ENCODE results near the gene GBP3. TPM values are rescaled to one million over a fixed set of nuclear protein-coding genes. Genes with fewer than 3 reads are reported as not detected.
"Not testable (repeated sequence)": the region's sequence is repeated elsewhere in the genome, so short reads cannot be mapped to it uniquely, and the experiment has no call there.

The GBP3 gene
- total RNA-seq, 1 donor: 29.1 TPM

DNA sequence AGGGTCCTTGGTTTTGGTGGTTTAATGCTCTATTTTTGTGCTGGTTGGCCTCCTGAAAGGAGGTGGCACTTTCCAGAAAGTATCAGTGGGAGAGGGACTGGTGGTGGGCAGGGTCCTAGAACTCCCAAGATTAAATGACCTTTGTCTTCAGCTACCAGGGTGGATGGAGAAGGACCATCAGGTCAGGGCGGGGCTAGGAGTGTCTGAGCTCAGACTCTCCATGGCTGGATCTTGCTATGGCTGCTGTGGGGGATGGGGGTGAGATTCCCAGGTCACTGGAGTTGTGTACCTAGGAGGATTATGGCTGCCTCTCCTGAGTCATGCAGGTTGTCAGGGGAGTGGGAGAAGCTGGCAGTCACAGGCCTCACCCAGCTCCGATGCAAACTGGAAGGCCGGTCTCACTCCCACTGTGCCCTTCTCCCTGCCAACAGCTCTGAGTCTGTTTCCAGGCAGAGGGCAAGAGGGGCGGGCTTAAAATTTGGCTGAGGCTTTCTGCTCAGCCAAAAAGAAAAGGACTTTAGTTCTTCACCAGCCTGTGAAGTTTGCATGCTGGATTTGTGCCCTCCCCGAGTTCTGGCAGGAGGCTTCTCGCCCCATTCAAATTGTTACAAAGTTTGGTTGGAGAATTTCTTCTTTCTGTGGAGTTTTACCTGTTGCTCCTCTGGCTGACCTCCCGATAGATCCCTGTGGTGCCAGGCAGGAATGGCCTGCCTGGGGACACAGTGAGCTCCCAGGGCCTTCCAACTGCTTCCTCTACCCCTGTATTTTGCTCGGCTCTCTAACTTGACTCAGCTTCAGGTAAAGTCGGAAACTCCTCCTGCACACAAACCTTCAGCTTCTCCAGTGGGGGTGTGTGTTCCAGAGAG is 17.1 kb downstream of the GBP3 start:
- H3K27me3 ChIP-seq (ENCODE audit: insufficient read depth, low read length): no peaks in the 10 kb centered on the region
- no peaks in the 10 kb centered on the region for H3K9me3 ChIP-seq (ENCODE audit: low read depth, low read length)
- H3K4me1 ChIP-seq (ENCODE audit: insufficient read depth, low read length): no peaks in the 10 kb centered on the region
- no peak overlapping the region for H3K4me3 ChIP-seq (ENCODE audit: low read length)

DNA sequence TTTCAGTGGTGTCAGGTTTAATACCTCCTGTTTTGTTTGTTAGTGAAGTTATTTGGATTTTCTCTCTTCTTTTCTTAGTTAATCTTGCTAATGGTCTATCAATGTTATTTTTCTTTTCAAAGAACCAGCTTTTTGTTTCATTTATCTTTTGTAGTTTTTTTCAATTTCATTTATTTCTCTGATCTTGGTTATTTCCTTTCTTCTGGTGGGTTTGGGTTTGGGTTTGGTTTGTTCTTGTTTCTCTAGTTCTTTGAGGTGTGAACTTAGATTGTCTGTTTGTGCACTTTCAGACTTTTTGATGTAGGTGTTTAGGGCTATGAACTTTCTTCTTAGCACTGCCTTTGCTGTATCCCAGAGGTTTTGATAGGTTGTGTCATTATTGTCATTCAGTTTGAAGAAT is 20.5 kb downstream of the GBP3 start:
- H3K4me1 ChIP-seq (ENCODE audit: insufficient read depth, low read length); H3K27me3 ChIP-seq (ENCODE audit: insufficient read depth, low read length); H3K9me3 ChIP-seq (ENCODE audit: low read depth, low read length); H3K4me3 ChIP-seq (ENCODE audit: low read length): not testable (repeated sequence)

DNA sequence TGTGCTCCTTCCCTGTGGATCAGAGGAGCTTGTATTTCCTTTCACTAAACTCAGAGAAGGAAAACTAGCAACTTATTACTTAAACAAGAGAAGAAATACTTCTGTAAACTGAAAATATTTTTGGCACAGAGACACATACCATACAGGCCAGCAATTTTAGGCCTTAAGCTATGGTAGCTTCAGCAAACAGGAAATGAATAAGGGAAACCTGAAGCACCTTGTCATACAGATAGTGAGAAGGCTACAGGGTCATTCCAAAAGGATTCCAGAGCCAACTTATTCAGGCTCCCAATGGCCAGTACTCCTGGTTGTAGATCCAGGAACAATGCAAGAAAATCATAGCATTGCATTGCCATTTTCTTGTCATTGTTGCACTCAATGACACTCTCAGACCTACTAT is 21.2 kb downstream of the GBP3 start:
- Histone ChIP-seq H3K4me1 (ENCODE audit: insufficient read depth, low read length) (no peaks in the 10 kb centered on the region), H3K4me3 (ENCODE audit: low read length) (no peak overlapping the region), H3K27me3 (ENCODE audit: insufficient read depth, low read length) (no peaks in the 10 kb centered on the region), H3K9me3 (ENCODE audit: low read depth, low read length) (no peaks in the 10 kb centered on the region)

DNA sequence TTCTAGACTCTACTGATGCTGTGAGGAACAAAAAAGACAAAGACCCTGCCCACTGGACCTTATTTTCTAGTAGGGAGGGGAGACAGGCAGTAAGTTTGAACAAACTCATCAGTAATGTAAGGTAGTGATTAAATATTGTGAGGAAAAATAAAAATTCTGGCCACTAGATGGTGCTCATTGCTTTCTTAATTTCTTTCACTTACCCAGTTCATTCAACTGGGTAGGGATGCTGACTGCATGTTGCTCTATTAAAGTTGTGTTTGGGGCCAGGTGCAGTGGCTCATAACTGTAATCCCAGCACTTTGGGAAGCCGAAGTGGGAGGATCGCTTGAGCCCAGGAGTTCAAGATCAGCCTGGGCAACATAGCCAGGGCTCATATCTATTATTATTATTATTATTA is 23.9 kb downstream of the GBP3 start:
- Histone ChIP-seq H3K27me3 (ENCODE audit: insufficient read depth, low read length) (no peaks in the 10 kb centered on the region), H3K9me3 (ENCODE audit: low read depth, low read length) (no peaks in the 10 kb centered on the region), H3K4me3 (ENCODE audit: low read length) (no peak overlapping the region), H3K4me1 (ENCODE audit: insufficient read depth, low read length) (peaks cover 1% of the 10 kb centered on the region)

DNA sequence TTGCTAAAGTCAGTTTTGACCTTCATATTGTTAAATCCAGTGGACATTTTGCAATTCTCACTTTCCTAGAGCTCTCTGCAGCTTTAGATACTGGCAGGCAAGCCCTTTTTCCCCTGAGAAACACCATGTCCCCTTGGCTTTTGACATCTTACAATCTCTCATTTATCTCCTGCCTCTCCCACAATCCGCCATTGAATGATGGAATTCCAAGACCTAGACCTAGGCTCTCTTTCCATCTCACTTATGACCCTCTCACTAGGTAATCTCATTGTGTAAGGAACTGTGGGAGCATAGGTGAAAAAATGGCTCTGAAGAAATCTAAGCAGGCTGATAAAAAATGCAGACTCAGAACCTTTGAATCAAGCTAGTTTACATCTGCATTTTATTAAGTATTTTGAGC is 32.2 kb downstream of the GBP3 start:
- Histone ChIP-seq H3K4me1 (ENCODE audit: insufficient read depth, low read length) (peaks cover 32% of the 10 kb centered on the region), H3K4me3 (ENCODE audit: low read length) (no peak overlapping the region), H3K9me3 (ENCODE audit: low read depth, low read length) (no peaks in the 10 kb centered on the region), H3K27me3 (ENCODE audit: insufficient read depth, low read length) (no peaks in the 10 kb centered on the region)

DNA sequence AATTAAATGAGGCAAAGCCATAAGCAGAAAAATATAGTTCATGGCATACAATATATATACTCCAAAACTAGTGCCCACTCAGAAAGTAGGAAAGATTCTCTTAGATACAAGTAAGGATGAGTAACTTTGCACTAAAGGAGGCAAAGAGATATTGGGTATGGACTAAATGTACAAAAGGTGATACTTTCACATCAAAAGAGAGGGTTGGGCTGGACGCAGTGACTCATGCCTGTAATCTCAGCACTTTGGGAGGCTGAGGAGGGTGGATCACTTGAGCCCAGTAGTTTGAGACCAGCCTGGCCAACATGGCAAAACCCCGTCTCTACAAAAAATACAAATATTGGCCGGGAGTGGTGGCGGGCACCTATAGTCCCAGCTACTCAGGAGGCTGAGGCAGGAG is 37.0 kb downstream of the GBP3 start:
- H3K4me3 ChIP-seq (ENCODE audit: low read length): no peak overlapping the region
- H3K4me1 ChIP-seq (ENCODE audit: insufficient read depth, low read length): peaks cover 33% of the 10 kb centered on the region
- no peaks in the 10 kb centered on the region for H3K27me3 ChIP-seq (ENCODE audit: insufficient read depth, low read length)
- H3K9me3 ChIP-seq (ENCODE audit: low read depth, low read length): no peaks in the 10 kb centered on the region

DNA sequence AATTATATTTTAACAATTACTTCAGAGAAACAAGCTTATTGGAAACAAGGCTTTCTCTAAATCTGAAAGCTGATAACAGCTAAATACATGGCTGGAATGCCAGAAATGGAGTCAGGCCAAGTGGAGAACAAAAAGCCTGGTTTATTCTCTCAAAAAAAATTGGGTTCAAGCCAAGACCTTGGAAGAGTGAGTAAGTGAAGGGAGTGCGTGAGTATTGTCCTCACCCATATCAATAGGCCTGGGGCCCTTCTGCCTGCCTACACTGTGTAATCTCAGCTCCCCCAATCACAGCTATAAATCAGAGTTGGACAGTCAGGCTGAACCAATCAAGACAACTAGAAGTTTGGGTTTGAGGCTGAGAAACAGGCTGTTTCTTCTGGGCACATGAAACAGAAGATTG is 37.6 kb downstream of the GBP3 start:
- Histone ChIP-seq H3K4me1 (ENCODE audit: insufficient read depth, low read length) (peaks cover 27% of the 10 kb centered on the region), H3K27me3 (ENCODE audit: insufficient read depth, low read length) (no peaks in the 10 kb centered on the region), H3K9me3 (ENCODE audit: low read depth, low read length) (no peaks in the 10 kb centered on the region), H3K4me3 (ENCODE audit: low read length) (no peak overlapping the region)

DNA sequence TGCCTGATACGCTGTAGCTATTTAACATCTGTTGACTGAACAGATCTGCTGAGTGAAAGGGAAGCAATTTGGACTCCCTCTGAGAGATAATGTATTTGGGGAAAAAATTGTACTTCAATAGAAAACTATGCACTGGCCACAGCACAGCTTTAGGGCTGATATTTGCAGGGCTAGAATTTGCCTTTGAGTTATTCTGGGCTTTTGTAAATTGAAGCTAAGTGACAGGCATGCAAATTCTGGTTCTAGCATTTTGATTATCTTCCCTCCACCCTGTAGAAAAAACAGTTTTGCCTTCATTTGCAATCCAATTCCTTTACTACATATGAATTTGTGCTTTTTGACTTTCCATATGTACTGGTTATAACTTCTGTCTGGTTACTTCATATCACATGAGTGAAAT is 38.1 kb downstream of the GBP3 start:
- no peaks in the 10 kb centered on the region for H3K9me3 ChIP-seq (ENCODE audit: low read depth, low read length)
- H3K27me3 ChIP-seq (ENCODE audit: insufficient read depth, low read length): no peaks in the 10 kb centered on the region
- no peak overlapping the region for H3K4me3 ChIP-seq (ENCODE audit: low read length)
- H3K4me1 ChIP-seq (ENCODE audit: insufficient read depth, low read length): peaks cover 24% of the 10 kb centered on the region

DNA sequence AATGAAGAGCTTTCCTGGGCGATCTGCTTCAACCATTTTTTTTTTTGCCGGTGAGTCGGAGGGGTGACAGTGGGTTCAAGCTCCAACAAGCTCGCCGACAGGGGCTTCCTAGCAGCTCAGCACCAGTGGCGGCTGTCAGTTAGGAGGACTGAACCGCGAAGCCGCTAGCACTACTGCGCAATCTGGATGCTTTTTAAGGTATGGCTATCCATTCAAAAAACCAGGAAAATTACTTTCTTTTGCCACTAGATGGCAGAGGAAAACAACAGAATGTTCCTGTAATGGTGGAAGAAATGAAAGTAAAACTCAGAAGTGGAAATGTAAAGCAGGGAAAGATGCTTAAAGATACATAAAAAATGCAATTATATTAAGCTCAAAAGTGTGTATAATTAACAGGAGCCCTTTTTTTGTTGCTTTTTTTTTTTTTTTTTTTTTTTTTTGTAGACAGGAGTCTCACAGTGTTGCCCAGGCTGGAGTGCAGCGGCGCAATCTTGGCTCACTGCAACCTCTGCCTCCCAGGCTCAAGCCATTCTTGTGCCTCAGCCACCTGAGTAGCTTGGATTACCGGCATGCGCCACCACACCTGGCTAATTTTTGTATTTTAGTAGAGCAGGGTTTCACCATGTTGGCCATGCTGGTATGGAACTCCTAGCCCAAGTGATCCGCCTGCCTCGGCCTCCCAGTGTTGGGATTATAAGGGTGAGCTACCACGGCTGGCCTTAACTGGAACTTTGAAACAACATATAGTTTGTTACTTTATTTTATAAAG is 38.7 kb downstream of the GBP3 start:
- Histone ChIP-seq H3K9me3 (ENCODE audit: low read depth, low read length) (no peaks in the 10 kb centered on the region), H3K4me1 (ENCODE audit: insufficient read depth, low read length) (peaks cover 23% of the 10 kb centered on the region), H3K4me3 (ENCODE audit: low read length) (no peak overlapping the region), H3K27me3 (ENCODE audit: insufficient read depth, low read length) (no peaks in the 10 kb centered on the region)

DNA sequence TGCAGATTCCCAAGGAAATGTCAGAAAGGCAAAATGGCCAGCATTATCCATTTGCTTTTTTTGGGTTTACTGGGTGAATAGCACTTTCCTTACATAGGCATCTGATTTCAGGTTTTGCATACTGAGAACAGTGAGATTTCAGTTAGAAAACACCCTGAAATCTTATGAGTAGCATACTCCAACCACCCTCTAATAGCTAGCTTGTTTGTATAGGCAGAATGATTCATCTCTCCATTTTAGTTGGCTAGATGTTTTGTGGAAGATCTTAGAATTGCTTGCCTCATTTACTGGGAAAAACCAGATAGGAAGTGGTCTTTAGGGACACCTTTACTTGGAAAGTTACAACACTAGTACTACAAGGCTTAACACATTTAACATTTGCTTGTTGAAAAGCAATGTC is 40.6 kb downstream of the GBP3 start:
- no peak overlapping the region for H3K4me3 ChIP-seq (ENCODE audit: low read length)
- no peaks in the 10 kb centered on the region for H3K9me3 ChIP-seq (ENCODE audit: low read depth, low read length)

DNA sequence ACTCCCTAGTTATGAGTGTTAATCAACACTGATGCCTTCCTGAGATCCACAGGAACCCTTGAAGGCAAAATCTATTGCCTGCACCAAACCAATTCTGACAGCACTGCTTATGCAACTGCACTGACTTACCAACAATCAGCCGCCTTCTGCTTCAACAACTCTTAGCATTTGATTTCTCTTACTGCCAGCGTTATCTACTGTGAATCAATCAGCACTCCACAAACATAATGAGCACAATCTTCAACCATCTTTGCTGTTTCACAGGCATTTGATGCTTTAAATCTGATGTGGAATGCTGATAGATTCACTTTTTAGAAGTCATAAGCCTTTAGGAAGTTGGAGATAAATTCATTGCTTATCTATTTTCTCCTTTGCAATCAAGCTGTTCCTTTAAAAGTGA is 41.2 kb downstream of the GBP3 start:
- H3K27me3 ChIP-seq (ENCODE audit: insufficient read depth, low read length); H3K4me3 ChIP-seq (ENCODE audit: low read length); H3K9me3 ChIP-seq (ENCODE audit: low read depth, low read length): not testable (repeated sequence)
- H3K4me1 ChIP-seq (ENCODE audit: insufficient read depth, low read length): peaks cover 23% of the 10 kb centered on the region

More for the DNA sequence above, 40.6 kb downstream of the GBP3 start:
- peaks cover 23% of the 10 kb centered on the region for H3K4me1 ChIP-seq (ENCODE audit: insufficient read depth, low read length)
- no peaks in the 10 kb centered on the region for H3K27me3 ChIP-seq (ENCODE audit: insufficient read depth, low read length)

DNA sequence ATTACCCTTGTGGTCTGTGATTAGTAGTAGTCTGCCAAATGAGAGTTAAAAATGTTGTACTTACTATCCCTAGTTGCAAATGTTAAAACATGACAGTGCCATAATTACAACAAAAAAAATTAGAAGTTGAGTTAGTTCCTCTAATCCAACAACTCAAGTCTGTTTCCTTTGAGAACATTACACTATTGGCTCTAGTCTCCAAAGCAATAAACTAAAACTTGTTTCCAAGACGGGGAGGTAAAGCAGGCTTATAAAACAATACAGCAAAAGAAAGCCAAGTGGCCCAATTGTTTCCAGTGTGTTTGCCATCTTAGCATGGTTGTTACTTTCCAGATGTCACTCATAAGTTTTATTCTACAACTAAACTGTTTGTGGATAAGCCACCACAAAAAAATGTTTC is 41.8 kb downstream of the GBP3 start:
- Histone ChIP-seq H3K4me1 (ENCODE audit: insufficient read depth, low read length) (peaks cover 23% of the 10 kb centered on the region), H3K9me3 (ENCODE audit: low read depth, low read length) (no peaks in the 10 kb centered on the region), H3K4me3 (ENCODE audit: low read length) (no peak overlapping the region), H3K27me3 (ENCODE audit: insufficient read depth, low read length) (no peaks in the 10 kb centered on the region)

DNA sequence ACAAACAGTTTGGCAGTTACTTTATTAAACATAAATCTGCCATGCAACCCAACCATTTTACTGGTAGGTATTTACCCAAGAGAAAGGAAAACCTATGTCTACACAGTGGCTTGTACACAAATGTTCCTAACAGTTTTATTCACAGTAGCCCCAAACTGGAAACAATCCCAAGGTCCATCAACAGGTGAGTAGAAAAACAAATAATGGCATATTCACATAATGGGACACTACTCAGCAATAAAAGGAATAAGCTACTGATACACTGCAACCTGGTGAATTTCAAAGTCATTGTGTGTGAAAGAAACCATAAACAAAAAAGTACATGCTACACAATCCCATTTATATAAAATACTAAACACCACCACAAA is 42.9 kb downstream of the GBP3 start:
- Histone ChIP-seq H3K27me3 (ENCODE audit: insufficient read depth, low read length) (no peaks in the 10 kb centered on the region), H3K4me1 (ENCODE audit: insufficient read depth, low read length) (peaks cover 20% of the 10 kb centered on the region), H3K9me3 (ENCODE audit: low read depth, low read length) (no peaks in the 10 kb centered on the region), H3K4me3 (ENCODE audit: low read length) (no peak overlapping the region)

DNA sequence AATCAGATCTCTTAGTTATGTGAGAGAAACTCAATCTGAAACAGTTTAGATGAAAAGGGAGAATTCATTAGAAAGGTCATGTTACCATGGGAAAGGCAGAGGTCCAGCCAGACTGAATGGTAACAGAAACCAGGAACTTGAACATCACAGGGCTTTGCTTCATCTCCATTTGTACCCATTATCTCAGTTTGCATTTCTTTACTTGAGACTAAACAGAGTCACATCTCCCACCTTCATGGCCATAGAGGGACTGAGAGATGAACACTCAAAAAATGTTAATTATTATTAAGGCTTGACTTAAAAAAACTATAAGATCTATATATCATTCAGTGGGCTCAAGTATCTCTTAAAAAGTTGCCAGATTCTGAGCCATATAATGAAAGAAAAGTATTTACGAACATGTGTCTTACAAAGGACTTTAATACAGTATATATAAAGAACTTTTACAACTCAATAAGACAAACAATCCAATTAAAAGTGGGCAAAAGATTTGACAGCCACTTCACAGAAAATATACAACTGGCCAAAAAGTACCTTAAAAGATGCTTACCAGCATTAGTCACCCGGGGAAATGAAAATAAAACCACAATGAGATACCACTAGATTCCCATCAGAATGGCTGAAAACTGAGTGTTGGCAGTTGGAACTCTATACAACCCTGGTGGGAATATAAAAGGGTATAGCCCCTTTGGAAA is 43.5 kb downstream of the GBP3 start:
- no peaks in the 10 kb centered on the region for H3K9me3 ChIP-seq (ENCODE audit: low read depth, low read length)
- peaks cover 16% of the 10 kb centered on the region for H3K4me1 ChIP-seq (ENCODE audit: insufficient read depth, low read length)
- H3K4me3 ChIP-seq (ENCODE audit: low read length): no peak overlapping the region
- H3K27me3 ChIP-seq (ENCODE audit: insufficient read depth, low read length): no peaks in the 10 kb centered on the region

DNA sequence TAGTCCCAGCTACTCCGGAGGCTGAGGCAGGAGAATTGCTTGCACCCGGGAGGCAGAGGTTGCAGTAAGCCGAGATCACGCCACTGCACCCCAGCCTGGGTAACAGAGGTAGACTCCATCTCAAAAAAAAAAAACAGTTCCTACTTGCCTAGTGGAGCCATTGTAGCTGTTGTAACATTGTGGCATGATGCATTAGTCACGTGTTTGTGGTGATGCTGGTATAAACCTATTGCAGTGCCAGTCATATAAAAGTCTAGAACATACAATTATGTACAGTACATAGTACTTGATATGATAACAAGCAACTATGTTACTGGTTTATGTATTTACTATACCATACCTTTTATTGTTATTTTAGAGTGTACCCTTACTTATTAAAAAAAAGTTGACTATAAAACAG is 46.4 kb downstream of the GBP3 start:
- H3K27me3 ChIP-seq (ENCODE audit: insufficient read depth, low read length): no peaks in the 10 kb centered on the region
- H3K4me3 ChIP-seq (ENCODE audit: low read length): no peak overlapping the region
- H3K9me3 ChIP-seq (ENCODE audit: low read depth, low read length): no peaks in the 10 kb centered on the region
- peaks cover 3% of the 10 kb centered on the region for H3K4me1 ChIP-seq (ENCODE audit: insufficient read depth, low read length)

Measured in mononuclear cell (primary cell).